Suprapubic skin (tissue), 4 donors: ENCODE measurements around the gene CRIP2.

ENCODE experiments used
- EP300 ChIP-seq: sonication (generic); formaldehyde crosslinking; IDR thresholded peaks from one replicate; pipeline ENCODE4 v1.6.1; 2017; ENCODE audit warnings: antibody characterized with exemption
- POLR2AphosphoS5 ChIP-seq, 3 donors: sonication (generic); formaldehyde crosslinking; IDR thresholded peaks; one replicate each; pipeline ENCODE4 v1.6.1; 2017; ENCODE audit warnings: antibody characterized with exemption in 3 of 3
- TF ChIP-seq, protein P1 (sequence below), 2 donors: fragments of 200-600 bp in 1 of 2; fragments of 450-650 bp in 1 of 2; sonication (generic) in 1 of 2; IDR thresholded peaks; one replicate each; pipeline ENCODE4 v1.5.1; 2016 to 2019; ENCODE audit warnings: antibody characterized with exemption in 2 of 2, mild to moderate bottlenecking in 1 of 2, moderate library complexity in 1 of 2

GRCh38 chr14:105483300-105484068 is 8.9 kb downstream of the CRIP2 start:
- TF ChIP-seq, protein P1, sequence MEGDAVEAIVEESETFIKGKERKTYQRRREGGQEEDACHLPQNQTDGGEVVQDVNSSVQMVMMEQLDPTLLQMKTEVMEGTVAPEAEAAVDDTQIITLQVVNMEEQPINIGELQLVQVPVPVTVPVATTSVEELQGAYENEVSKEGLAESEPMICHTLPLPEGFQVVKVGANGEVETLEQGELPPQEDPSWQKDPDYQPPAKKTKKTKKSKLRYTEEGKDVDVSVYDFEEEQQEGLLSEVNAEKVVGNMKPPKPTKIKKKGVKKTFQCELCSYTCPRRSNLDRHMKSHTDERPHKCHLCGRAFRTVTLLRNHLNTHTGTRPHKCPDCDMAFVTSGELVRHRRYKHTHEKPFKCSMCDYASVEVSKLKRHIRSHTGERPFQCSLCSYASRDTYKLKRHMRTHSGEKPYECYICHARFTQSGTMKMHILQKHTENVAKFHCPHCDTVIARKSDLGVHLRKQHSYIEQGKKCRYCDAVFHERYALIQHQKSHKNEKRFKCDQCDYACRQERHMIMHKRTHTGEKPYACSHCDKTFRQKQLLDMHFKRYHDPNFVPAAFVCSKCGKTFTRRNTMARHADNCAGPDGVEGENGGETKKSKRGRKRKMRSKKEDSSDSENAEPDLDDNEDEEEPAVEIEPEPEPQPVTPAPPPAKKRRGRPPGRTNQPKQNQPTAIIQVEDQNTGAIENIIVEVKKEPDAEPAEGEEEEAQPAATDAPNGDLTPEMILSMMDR (IDR thresholded peaks at IDR 0.05) = no peak
- no peak for TF ChIP-seq EP300
- no peak for TF ChIP-seq POLR2AphosphoS5 (IDR thresholded peaks at IDR 0.05)
